AG10803 (cell line): Measurements from ENCODE around the gene CIDEB.

Source experiments
- DNase-seq: peaks from one replicate; pipeline ENCODE4 v3.0.0; 2010; ENCODE audit warnings: low read depth
- H3K4me3 ChIP-seq: 2 replicates; pipeline ENCODE4 v1.5.1; 2011; ENCODE audit warnings: mild to moderate bottlenecking, low read length, control low read depth
- TF ChIP-seq, protein P1 (sequence below): conservative IDR thresholded peaks from 2 replicates; pipeline ENCODE4 v1.5.1; 2011; ENCODE audit warnings: mild to moderate bottlenecking, low read length, control low read depth, inconsistent platforms

The CIDEB gene

DNA sequence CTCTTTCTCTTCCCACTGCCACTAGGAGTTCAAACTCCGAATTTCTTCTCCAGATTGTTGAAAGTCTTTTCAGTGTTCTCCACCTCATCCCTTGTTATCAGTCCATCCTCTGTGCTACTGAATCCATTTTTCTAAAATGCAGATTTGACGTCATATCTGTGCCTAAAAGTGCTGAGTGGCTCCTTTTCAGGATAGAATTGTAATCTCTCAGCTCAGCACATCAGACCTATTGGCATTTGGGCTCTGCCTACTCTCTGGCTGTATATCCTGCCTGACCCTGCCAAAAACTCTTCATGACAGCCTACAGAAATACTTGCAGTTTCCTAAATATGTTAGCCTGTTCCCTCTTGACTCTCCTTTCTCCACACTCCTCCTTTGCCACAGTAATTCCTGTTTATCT, 35.3 kb downstream of the CIDEB start:
- H3K4me3 ChIP-seq, result no peak overlapping the region
- no peak for DNase-seq
- TF ChIP-seq, protein P1, sequence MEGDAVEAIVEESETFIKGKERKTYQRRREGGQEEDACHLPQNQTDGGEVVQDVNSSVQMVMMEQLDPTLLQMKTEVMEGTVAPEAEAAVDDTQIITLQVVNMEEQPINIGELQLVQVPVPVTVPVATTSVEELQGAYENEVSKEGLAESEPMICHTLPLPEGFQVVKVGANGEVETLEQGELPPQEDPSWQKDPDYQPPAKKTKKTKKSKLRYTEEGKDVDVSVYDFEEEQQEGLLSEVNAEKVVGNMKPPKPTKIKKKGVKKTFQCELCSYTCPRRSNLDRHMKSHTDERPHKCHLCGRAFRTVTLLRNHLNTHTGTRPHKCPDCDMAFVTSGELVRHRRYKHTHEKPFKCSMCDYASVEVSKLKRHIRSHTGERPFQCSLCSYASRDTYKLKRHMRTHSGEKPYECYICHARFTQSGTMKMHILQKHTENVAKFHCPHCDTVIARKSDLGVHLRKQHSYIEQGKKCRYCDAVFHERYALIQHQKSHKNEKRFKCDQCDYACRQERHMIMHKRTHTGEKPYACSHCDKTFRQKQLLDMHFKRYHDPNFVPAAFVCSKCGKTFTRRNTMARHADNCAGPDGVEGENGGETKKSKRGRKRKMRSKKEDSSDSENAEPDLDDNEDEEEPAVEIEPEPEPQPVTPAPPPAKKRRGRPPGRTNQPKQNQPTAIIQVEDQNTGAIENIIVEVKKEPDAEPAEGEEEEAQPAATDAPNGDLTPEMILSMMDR, result no peak

- TF ChIP-seq, protein P1, result no peak
- DNase-seq, result no peak
- H3K4me3 ChIP-seq, result peak overlapping the region; percentile 97
These were observed 35.9 kb downstream of the CIDEB start for GRCh38 chr14:24271834-24272263.

DNA sequence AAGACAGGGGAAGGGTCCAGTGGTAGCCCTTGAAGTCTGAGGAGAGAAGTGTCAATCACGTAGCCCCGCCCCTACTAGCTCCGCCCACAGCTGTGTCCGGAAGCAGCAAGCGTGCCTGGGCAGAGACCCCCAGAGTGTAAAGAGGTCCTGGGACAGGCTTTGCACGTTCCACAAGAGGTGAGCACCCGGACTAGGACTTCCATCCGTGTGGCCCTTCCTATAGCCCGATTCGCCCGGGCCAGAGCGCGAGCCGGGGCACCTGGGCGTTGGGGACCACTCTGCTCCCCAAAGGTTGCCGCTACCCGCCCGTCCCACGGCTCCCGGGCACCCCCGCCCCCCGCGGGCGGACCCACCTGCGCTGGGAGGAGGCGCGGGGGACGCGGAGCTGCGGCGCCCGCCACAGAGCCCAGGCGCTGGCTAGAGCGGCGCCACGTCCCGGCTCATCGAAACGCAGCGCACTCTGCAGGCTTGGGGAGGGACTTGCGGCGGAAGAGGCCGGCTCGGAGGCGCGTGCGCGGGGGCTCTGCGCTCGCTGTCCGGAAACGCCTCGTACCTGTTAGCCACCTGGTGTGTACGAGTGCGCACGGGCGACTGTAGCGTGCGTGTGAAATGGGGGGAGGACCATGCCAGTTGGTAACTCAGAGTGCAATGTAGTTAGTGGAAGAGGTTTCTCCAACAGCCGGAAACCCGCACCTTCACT, 36.5 kb downstream of the CIDEB start, which contains the start of gene RABGGTA:
TSS of gene RABGGTA (minus strand) at position 464 of the 700 bp plus-strand sequence. CDS start 482 bp downstream, outside the sequence.
- peak; percentile 86 for DNase-seq
- peak within 1 kb of the TSS; percentile 97 for H3K4me3 ChIP-seq
- TF ChIP-seq, protein P1, result peak; percentile 64

DNA sequence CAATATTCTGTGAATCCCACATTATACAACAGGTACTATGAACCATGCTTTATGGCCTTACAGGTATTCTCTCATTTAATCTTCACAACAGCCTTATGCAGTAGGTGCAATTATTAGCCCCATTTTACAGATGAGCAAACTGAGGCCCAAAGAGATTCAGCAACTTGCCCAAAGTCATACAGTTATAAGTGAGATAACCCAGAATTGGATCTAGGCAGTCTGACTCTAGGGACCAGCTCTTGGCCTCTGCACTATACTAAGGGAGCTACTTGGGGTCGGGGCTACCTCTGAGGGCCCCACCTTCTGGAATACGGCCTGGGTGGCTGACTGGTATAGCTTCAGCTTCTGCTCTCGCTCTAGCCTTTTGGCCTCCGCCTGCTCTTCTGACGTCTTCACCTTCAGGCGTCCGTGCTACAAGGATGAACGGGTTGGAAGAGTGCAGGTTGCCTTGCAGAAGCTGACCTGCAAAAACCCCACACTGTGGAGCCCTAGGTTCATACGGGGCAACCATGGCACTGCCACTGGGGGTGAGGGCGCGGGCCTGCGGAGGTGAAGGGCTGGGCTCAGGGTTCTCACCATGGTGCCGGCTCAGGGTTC, 37.1 kb downstream of the CIDEB start:
- TF ChIP-seq, protein P1, result no peak

GRCh38 chr14:24269910-24270536, 37.8 kb downstream of the CIDEB start:
- no peak for DNase-seq
- H3K4me3 ChIP-seq, result no peak overlapping the region
- TF ChIP-seq, protein P1, result no peak

More for the DNA sequence above, 37.1 kb downstream of the CIDEB start:
- peak overlapping the region; percentile 97 for H3K4me3 ChIP-seq
- DNase-seq, result no peak

GRCh38 chr14:24269368-24269767, 38.4 kb downstream of the CIDEB start:
- TF ChIP-seq, protein P1, result no peak
- no peak overlapping the region for H3K4me3 ChIP-seq
- DNase-seq, result no peak

GRCh38 chr14:24268225-24268624, 39.6 kb downstream of the CIDEB start:
- TF ChIP-seq, protein P1, result no peak
- no peak for DNase-seq
- no peak overlapping the region for H3K4me3 ChIP-seq
